Loucy (cell line): ENCODE measurements around the gene CHURC1.

Experiments used
- CTCF ChIP-seq: fragments of 200-600 bp; sonication (generic); conservative IDR thresholded peaks from 2 replicates; pipeline ENCODE4 v1.5.1; 2014; ENCODE audit warnings: mild to moderate bottlenecking, antibody characterized with exemption, low read length
- EZH2phosphoT487 ChIP-seq: fragments of 200-600 bp; IDR thresholded peaks from 2 replicates; pipeline ENCODE4 v1.6.1; 2018; ENCODE audit warnings: antibody characterized with exemption, mild to moderate bottlenecking, moderate library complexity, borderline replicate concordance

GRCh38 chr14:64912261-64912660 is 2.0 kb upstream of the CHURC1 start:
- no peak for TF ChIP-seq CTCF
- TF ChIP-seq EZH2phosphoT487 = no peak
